Fibroblast of mammary gland (primary cell): ENCODE measurements around the gene OR4F6.
"Not testable (repeated sequence)": the region's sequence is repeated elsewhere in the genome, so short reads cannot be mapped to it uniquely, and the experiment has no call there.

Experiments used
- DNase-seq: peaks from one replicate; pipeline ENCODE4 v3.0.0-alpha.2; 2010; ENCODE audit warnings: low read depth
- H3K4me3 ChIP-seq: 2 replicates; pipeline ENCODE4 v1.5.1; 2011; ENCODE audit warnings: low read depth, mild to moderate bottlenecking, low read length, moderate library complexity; ENCODE audit not compliant: control insufficient read depth
- TF ChIP-seq, protein P1 (sequence below): conservative IDR thresholded peaks from 2 replicates; pipeline ENCODE4 v1.5.1; 2011; ENCODE audit warnings: low read depth, low read length, inconsistent platforms; ENCODE audit not compliant: control insufficient read depth, insufficient read depth

OR4F6 gene

DNA sequence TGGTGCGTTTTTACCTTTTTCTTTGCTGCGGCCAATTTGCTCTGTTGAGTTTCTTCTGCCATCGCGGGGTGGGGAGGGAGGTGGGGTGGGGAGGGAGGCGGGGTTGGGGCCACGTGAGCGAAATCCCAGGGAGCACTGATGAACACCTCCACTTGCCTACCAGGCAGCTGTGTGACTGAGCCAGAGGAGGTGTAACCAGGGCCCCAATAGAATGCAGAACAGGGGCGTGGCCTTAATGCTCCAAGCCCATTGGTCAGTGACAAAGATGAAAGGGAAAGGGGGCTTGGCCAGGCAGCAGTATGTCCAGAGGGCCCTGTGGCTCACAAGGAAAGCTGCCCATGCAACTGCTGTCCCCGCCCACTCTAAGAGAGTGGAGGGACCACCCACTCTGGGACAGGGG, 21.4 kb upstream of the OR4F6 start:
- no peak for DNase-seq
- TF ChIP-seq, protein P1, sequence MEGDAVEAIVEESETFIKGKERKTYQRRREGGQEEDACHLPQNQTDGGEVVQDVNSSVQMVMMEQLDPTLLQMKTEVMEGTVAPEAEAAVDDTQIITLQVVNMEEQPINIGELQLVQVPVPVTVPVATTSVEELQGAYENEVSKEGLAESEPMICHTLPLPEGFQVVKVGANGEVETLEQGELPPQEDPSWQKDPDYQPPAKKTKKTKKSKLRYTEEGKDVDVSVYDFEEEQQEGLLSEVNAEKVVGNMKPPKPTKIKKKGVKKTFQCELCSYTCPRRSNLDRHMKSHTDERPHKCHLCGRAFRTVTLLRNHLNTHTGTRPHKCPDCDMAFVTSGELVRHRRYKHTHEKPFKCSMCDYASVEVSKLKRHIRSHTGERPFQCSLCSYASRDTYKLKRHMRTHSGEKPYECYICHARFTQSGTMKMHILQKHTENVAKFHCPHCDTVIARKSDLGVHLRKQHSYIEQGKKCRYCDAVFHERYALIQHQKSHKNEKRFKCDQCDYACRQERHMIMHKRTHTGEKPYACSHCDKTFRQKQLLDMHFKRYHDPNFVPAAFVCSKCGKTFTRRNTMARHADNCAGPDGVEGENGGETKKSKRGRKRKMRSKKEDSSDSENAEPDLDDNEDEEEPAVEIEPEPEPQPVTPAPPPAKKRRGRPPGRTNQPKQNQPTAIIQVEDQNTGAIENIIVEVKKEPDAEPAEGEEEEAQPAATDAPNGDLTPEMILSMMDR: no peak

DNA sequence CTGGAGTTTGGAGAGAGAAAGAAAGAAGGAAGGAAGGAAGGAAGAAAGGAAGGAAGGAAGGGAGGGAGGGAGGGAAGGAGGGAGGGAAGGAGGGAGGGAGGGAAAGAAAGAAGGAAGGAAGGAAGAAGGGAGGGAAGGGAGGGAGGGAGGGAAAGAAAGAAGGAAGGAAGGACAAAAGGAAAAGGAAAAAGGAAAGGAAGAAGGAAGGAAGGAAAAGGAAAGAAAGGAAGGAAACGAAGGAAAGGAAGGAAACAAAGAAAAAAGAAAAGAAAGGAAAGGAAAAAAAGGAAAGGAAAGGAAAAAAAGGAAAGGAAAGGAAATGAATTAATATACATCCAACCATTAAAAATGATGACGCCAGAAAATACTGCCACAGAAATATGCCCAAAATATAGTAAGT, 18.7 kb upstream of the OR4F6 start:
- H3K4me3 ChIP-seq: no peak overlapping the region
- TF ChIP-seq, protein P1: no peak
- DNase-seq: no peak

More for the DNA sequence above, 21.4 kb upstream of the OR4F6 start:
- H3K4me3 ChIP-seq: no peak overlapping the region

DNA sequence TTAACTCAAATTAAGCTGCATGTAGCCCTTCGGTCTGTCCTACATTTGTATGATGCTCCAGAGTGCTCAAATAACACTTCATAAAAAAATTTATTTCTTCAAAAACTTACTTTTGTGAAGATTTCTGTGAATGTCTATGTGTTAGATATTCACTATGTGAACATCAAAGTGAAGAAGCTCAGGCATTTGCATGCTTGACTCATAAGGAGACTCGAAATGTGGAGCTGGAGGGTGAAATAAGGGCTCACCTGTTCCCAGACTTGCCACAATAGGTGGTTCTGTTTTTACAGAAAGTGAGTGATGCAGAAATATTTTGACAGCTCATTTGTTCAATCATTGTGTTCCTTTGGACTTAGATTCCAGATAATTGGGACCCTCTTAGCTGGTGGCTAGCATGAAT, 16.9 kb upstream of the OR4F6 start:
- H3K4me3 ChIP-seq, DNase-seq: not testable (repeated sequence)

DNA sequence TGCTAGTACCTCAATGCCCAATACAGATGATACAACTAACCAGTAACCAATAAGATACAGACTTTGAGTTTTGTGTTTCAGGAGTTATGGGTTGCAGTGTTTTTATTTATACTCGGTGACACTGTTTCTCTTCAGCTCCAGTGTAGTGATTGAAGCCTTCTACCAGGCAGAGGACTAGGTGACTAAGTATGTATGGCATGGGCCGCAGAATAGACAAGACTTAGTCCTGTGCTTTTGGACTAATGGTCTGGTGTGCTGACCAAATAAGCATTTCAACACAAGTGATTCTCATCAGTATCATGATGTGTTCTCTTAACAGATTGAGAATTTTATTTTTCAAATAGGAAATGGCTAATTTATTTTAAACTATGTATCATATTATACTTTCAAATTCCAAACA, 15.3 kb upstream of the OR4F6 start:
- DNase-seq: not testable (repeated sequence)

DNA sequence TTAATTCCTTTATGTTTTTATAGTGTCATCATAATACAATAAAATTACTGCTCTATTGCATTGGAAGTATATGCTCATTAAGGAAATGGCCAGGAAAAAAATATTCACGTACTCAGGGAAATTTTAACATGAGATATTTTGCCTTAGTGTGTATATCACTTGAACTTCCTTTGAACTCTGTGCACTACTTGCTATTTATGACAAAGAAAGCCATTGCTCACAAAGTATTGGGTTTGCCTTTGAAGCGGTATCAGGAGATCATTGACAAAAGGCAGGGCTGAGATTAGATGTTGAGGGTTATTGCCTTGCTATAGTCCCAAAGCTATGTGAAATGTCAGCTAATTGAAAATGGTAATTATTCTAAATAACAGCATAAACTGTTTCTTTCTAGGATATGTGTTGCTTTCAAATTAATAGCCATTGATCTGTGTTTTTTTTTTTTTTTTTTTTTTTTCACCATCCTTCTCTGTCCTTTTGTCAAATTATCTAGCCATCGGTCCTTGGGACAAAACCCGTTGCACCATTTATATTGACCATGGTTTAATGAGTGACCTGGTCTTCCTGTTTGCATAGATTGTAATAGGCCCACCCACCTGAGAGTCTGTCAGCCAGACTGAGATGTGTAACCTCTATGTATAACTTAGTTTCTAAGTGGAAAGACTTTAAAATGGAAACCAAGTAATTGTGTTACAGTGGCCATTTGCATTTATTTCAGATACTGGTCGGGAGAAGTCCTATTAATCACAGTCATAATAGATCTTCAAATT, 14.6 kb upstream of the OR4F6 start:
- DNase-seq, H3K4me3 ChIP-seq: not testable (repeated sequence)

More for the DNA sequence above, 15.3 kb upstream of the OR4F6 start:
- H3K4me3 ChIP-seq: not testable (repeated sequence)

DNA sequence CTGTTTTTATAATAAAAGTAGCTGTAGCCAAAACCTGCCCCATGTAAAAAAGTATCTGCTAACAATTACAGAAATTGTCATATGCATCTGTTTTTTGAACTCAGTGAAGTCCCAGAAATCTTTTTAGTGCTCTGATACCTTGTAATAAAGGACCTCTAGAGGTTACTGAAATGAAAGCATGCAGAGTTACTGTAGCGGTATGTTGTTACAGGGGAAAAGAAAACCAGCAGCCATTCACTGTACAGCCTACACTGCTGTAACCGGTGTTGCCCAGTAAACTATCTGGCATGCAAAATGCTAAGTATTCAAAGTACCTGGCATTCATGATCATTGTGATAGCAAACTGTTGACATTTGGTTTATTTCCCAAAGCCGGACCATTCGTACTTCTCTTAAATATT, 12.6 kb upstream of the OR4F6 start:
- not testable (repeated sequence) for DNase-seq, H3K4me3 ChIP-seq

DNA sequence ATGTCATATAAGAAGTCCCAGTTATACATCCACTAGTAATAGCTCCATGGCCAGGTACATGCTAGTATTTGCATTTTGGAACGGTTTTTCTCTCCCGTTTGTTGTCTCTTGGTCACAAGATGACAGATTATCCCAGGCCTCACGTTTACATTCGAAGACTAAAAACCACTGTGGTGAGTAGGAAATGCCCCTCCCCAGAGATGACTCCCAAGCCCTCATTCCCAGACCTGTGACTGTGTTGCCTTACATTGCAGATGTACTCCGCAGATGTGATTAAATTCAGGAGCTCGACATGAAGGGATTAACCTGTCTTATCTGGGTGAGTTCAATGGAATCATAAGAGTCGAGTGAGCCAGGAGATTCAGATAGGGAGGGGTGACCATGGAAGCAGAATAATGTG, 9.3 kb upstream of the OR4F6 start:
- not testable (repeated sequence) for H3K4me3 ChIP-seq, DNase-seq

DNA sequence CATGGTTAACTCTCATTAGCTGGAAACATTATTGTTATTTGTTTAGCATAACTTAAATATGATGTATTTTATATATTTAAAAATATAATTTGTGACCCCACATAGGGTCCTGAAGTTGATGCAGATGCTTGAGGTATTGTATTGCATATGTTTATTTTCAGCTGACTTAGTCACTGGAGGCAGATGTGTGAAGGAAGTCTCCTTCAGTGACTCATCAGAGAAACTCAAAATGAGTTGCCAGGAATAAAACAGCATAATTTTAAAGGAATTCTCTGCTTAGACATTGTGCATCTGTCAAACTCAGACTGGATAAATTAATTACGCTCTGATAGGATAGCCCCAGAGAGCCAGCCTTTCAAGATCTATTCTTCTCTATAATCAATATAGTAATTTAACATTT, 7.9 kb upstream of the OR4F6 start:
- TF ChIP-seq, protein P1: no peak
- H3K4me3 ChIP-seq: no peak overlapping the region
- peak; percentile 81 for DNase-seq

DNA sequence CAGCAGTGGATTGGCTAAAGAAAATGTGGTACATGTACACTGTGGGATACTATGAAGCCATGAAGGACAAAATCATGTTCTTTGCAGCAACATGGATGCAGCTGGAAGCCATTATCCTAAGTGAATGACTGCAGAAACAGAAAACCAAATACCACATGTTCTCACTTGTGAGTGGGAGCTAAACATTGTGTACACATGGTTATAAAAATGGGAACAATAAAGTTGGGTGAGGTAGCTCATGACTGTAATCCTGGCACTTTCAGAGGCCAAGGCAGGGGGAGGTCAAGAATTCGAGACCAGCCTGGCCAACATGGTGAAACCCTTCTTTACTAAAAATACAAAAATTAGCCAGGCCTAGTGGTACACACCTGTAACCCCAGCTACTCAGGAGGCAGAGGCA, 3.6 kb upstream of the OR4F6 start:
- DNase-seq: peak; percentile 5
- H3K4me3 ChIP-seq: no peak overlapping the region
- TF ChIP-seq, protein P1: no peak
